ENCODE results near the gene CERS4. TPM values are rescaled to one million over a fixed set of nuclear protein-coding genes. Genes with fewer than 3 reads are reported as not detected.

The CERS4 gene
- polyA plus RNA-seq, 1 donor from 2014 or later: 59.3 TPM

DNA sequence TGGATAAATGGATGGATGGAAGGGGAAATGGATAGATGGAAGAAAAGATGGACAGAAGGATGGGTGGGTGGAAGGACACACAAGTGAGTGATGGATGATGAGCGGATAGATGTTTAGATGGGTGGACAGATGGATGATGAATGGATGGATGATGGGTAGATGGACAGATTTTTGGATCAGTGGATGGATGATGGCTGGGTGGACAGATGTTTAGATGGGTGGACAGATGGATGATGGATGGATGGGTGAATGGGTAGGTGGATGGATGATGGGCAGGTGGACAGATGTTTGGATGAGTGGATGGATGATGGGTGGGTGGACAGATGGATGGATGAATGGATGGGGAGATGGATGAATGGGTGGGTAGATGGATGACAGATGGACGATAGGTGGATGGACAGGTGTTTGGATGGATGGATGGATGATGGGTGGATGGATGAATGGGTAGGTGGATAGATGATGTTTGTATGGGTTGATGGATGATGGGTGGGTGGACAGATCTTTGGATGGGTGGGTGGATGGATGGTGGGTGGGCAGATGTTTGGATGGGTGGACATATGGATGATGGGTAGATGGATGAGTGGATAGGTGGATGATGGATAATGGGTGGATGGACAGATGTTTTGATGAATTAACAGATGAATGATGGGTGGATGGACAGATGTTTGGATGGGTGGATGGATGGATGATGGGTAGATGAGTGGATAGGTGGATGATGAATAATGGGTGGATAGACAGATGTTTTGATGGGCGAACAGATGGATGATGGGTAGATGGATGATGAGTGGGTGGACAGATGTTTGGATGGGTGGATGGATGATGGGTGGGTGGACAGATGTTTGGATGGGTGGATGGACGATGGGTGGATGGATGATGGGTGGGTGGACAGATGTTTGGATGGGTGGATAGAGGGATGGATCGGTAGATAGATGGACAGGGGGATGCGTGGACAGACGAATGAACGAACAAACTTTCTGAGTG lies 39.5 kb downstream of the CERS4 start:
- H4K20me1 ChIP-seq (ENCODE audit: insufficient read depth): no peaks in the 10 kb centered on the region
- no peaks in the 10 kb centered on the region for H3K9me2 ChIP-seq (ENCODE audit: insufficient read depth, low read length)
- no peaks in the 10 kb centered on the region for H3K79me2 ChIP-seq (replicated peaks; ENCODE audit: insufficient read depth, low read length)
- no peak overlapping the region for H3K9ac ChIP-seq (ENCODE audit: low read length)
- no peaks in the 10 kb centered on the region for H3K9me3 ChIP-seq (ENCODE audit: low read length)
- H3K27ac ChIP-seq (ENCODE audit: low read length): no peak overlapping the region
- no peaks in the 10 kb centered on the region for H3F3A ChIP-seq (ENCODE audit: insufficient read depth, low read length, poor library complexity, severe bottlenecking)
- no peak overlapping the region for H3K4me2 ChIP-seq (ENCODE audit: low read length)
- no peak overlapping the region for H3K4me3 ChIP-seq (ENCODE audit: low read length)
- H2AFZ ChIP-seq (ENCODE audit: low read depth, low read length): no peak overlapping the region
- TF ChIP-seq EZH2 (IDR thresholded peaks at IDR 0.05; ENCODE audit: borderline replicate concordance, insufficient read depth, low read length, poor library complexity, severe bottlenecking): no peak
- TF ChIP-seq RAD21 (conservative IDR thresholded peaks at IDR 0.05): no peak
- no peak for TF ChIP-seq MXI1 (conservative IDR thresholded peaks at IDR 0.05; ENCODE audit: poor library complexity, severe bottlenecking)
- no peak for TF ChIP-seq TAF1 (IDR thresholded peaks at IDR 0.05; ENCODE audit: low read depth)
- TF ChIP-seq POLR2AphosphoS5 (IDR thresholded peaks at IDR 0.05): no peak
- TF ChIP-seq SMC3 (conservative IDR thresholded peaks at IDR 0.05; ENCODE audit: poor library complexity): no peak
- no peak for TF ChIP-seq EP300 (conservative IDR thresholded peaks at IDR 0.05; ENCODE audit: poor library complexity, severe bottlenecking)
- TF ChIP-seq, protein P1, sequence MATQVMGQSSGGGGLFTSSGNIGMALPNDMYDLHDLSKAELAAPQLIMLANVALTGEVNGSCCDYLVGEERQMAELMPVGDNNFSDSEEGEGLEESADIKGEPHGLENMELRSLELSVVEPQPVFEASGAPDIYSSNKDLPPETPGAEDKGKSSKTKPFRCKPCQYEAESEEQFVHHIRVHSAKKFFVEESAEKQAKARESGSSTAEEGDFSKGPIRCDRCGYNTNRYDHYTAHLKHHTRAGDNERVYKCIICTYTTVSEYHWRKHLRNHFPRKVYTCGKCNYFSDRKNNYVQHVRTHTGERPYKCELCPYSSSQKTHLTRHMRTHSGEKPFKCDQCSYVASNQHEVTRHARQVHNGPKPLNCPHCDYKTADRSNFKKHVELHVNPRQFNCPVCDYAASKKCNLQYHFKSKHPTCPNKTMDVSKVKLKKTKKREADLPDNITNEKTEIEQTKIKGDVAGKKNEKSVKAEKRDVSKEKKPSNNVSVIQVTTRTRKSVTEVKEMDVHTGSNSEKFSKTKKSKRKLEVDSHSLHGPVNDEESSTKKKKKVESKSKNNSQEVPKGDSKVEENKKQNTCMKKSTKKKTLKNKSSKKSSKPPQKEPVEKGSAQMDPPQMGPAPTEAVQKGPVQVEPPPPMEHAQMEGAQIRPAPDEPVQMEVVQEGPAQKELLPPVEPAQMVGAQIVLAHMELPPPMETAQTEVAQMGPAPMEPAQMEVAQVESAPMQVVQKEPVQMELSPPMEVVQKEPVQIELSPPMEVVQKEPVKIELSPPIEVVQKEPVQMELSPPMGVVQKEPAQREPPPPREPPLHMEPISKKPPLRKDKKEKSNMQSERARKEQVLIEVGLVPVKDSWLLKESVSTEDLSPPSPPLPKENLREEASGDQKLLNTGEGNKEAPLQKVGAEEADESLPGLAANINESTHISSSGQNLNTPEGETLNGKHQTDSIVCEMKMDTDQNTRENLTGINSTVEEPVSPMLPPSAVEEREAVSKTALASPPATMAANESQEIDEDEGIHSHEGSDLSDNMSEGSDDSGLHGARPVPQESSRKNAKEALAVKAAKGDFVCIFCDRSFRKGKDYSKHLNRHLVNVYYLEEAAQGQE (IDR thresholded peaks at IDR 0.05; ENCODE audit: borderline replicate concordance): no peak
- TF ChIP-seq, protein P2, sequence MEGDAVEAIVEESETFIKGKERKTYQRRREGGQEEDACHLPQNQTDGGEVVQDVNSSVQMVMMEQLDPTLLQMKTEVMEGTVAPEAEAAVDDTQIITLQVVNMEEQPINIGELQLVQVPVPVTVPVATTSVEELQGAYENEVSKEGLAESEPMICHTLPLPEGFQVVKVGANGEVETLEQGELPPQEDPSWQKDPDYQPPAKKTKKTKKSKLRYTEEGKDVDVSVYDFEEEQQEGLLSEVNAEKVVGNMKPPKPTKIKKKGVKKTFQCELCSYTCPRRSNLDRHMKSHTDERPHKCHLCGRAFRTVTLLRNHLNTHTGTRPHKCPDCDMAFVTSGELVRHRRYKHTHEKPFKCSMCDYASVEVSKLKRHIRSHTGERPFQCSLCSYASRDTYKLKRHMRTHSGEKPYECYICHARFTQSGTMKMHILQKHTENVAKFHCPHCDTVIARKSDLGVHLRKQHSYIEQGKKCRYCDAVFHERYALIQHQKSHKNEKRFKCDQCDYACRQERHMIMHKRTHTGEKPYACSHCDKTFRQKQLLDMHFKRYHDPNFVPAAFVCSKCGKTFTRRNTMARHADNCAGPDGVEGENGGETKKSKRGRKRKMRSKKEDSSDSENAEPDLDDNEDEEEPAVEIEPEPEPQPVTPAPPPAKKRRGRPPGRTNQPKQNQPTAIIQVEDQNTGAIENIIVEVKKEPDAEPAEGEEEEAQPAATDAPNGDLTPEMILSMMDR (IDR thresholded peaks at IDR 0.05; ENCODE audit: poor library complexity, severe bottlenecking): no peak
- H3K36me3 ChIP-seq (ENCODE audit: insufficient read depth, low read length): no peaks in the 10 kb centered on the region
- no peaks in the 10 kb centered on the region for H3K27me3 ChIP-seq (ENCODE audit: insufficient read depth, low read depth, low read length)

DNA sequence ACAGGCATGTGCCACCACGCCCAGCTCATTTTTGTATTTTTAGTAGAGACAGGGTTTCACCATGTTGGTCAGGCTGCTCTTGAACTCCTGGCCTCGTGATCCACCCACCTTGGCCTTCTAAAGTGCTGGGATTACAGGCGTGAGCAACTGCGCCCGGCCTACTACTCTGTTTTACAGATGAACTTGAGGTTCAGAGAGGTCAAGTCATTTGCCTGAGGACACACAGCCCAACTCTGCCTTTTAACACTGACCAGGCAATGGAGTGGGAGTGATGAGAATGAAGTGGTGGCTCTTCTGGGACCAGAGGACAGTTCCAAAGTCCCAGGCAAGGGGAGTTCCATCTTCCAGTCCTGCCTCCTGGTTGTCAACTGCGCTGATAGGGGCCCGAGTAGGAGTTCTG lies 41.4 kb downstream of the CERS4 start:
- TF ChIP-seq SMC3 (conservative IDR thresholded peaks at IDR 0.05; ENCODE audit: poor library complexity) (no peak), EP300 (conservative IDR thresholded peaks at IDR 0.05; ENCODE audit: poor library complexity, severe bottlenecking) (no peak)
- no peaks in the 10 kb centered on the region for H3K9me3 ChIP-seq (ENCODE audit: low read length)
- H3K79me2 ChIP-seq (replicated peaks; ENCODE audit: insufficient read depth, low read length): no peaks in the 10 kb centered on the region
- H3K9ac ChIP-seq (ENCODE audit: low read length): no peak overlapping the region
- H3F3A ChIP-seq (ENCODE audit: insufficient read depth, low read length, poor library complexity, severe bottlenecking): no peaks in the 10 kb centered on the region
- no peak overlapping the region for H3K4me2 ChIP-seq (ENCODE audit: low read length)
- H3K4me3 ChIP-seq (ENCODE audit: low read length): no peak overlapping the region
- H3K36me3 ChIP-seq (ENCODE audit: insufficient read depth, low read length): no peaks in the 10 kb centered on the region
- no peaks in the 10 kb centered on the region for H4K20me1 ChIP-seq (ENCODE audit: insufficient read depth)
- no peaks in the 10 kb centered on the region for H3K9me2 ChIP-seq (ENCODE audit: insufficient read depth, low read length)
- no peak overlapping the region for H3K27ac ChIP-seq (ENCODE audit: low read length)
- H2AFZ ChIP-seq (ENCODE audit: low read depth, low read length): no peak overlapping the region
- no peaks in the 10 kb centered on the region for H3K27me3 ChIP-seq (ENCODE audit: insufficient read depth, low read depth, low read length)

Data from neural cell (in vitro differentiated cells).